ENCODE data around the gene IL10RA. TPM values are rescaled to one million over a fixed set of nuclear protein-coding genes. Genes with fewer than 3 reads are reported as not detected.

IL10RA gene
- total RNA-seq, 2 experiments from 2014 or later = 247 to 260 TPM

DNA sequence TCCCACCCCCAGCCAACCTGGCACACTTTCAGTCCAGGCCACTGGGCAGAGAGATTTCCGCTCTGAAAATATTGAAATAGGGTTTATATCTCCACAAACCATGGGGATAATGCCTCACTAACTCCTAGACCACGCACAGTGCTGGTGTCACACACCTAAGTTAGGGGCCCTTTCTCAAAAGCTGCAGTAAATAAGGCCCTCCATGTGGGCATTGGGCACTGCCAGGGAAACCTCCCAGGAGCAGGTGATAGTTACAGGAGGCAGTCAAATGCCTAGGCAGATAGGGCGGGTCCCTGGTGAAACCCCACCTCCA is 3.1 kb upstream of the IL10RA start:
- Mint-ChIP-seq H3K27me3 (no peaks in the 10 kb centered on the region), H3K4me3 (no peak overlapping the region), H3K36me3 (peaks cover 51% of the 10 kb centered on the region), H3K27ac (no peak overlapping the region), H3K4me1 (peaks cover 66% of the 10 kb centered on the region), H3K9me3 (ENCODE audit: low read depth) (no peaks in the 10 kb centered on the region)
- no peak for ATAC-seq
- CTCF ChIA-PET = interaction anchor here (27.0 to 39.2 kb wide), 2 partner anchors 34 to 73 kb away, joined by 346 to 459 read pairs; no protein-coding TSS in a partner anchor
- peak; percentile 39 for DNase-seq

DNA sequence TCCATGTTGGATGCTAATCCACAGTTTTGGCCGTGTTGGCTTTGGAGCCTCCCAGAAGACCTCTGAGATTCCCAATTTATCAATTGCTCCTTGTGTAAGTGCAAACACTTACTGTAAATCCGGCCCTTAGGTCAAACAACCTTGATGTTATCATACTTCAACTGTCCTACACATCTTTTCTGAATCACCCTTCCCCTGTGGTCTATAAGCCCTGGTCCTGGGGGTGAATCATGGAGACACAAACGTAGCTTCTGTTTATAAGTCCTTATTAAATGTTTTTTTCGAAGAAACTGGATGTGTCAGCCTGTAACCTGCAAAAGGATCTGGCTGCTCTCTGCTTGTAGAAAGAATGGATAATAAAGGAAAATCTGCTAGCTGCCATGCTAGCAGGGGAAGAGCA is 1.7 kb upstream of the IL10RA start:
- Mint-ChIP-seq H3K4me3 (peak overlapping the region; percentile 96), H3K9me3 (ENCODE audit: low read depth) (no peaks in the 10 kb centered on the region)

DNA sequence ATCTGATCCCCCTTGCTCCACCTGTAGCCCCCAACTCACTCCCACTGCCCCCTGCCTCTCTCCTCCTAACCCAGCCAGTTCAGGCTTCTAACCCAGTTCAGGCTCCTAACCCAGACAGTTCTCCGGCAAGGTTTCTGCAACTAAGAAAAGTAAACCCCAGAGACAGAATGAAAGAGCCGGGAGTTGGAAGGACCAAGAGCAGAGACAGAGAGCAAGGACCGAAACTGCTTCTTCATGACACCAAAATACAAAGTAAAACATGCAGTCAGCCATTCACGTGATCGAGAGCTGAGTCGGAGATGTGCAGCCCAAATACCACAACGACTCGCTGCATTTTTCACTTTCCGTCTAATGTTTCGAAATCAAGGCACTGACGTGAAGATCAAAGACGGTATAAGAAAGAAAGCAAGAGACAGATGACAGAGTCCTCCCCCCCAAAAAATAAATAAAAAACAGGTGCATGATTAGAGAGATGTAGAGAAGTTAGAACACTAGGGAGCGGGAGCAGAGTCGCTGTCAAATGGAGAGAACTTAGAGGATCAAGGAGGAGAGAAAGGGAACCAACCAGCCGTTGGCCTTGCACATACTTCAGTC is 884 bp downstream of the IL10RA start:
- peak; percentile 34 for ATAC-seq
- Mint-ChIP-seq H3K27ac (peak overlapping the region; percentile 97), H3K9me3 (ENCODE audit: low read depth) (no peaks in the 10 kb centered on the region), H3K27me3 (no peaks in the 10 kb centered on the region), H3K4me3 (peak overlapping the region; percentile 96), H3K36me3 (peaks cover 76% of the 10 kb centered on the region), H3K4me1 (peaks cover 70% of the 10 kb centered on the region)
- CTCF ChIA-PET = interaction anchor here (0.6 to 39.2 kb wide), 17 partner anchors 8 to 180 kb away, joined by 3 to 459 read pairs (median 4); no protein-coding TSS in a partner anchor
- peak; percentile 84 for DNase-seq

More for the DNA sequence above, 1.7 kb upstream of the IL10RA start:
- ATAC-seq = no peak
- Mint-ChIP-seq H3K36me3 (peaks cover 58% of the 10 kb centered on the region), H3K27ac (peak overlapping the region; percentile 97), H3K27me3 (no peaks in the 10 kb centered on the region), H3K4me1 (peaks cover 70% of the 10 kb centered on the region)
- peak; percentile 41 for DNase-seq
- CTCF ChIA-PET = interaction anchor here (5.1 to 39.2 kb wide), 5 partner anchors 10 to 71 kb away, joined by 32 to 459 read pairs (median 51); no protein-coding TSS in a partner anchor

DNA sequence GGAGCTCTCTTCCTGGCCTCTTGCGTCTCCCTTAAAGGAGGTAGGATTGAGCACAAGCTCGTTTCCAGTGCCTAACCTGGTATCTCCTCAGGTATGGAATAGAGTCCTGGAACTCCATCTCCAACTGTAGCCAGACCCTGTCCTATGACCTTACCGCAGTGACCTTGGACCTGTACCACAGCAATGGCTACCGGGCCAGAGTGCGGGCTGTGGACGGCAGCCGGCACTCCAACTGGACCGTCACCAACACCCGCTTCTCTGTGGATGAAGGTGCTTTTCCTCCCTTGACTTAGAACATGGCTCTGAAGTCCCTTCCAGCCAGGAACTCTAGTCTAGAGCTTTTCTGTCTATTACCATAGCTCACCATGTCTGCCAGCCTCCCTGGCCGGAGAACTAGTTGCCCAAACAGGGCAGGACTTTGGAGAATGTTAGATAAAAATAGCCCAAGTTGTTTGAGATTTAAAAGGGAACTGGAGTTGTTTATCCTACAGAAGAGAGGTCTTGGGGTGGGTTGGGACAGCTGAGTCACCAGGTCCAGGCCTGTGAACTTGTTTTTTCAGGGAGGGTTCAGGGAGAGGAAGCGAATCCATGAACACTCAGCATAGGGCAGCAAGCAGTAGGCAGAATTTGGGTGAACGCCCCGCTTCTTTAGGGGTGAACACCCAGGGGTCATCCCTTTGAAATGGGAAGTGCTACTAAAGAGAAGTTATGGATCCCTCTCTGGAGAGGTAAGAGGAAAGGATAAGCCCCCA is 3.3 kb downstream of the IL10RA start:
- DNase-seq (no peak), ATAC-seq (no peak)
- CTCF ChIA-PET = interaction anchor here (1.1 to 39.2 kb wide), 7 partner anchors 8 to 167 kb away, joined by 4 to 459 read pairs (median 36); no protein-coding TSS in a partner anchor
- Mint-ChIP-seq H3K36me3 (peaks cover 86% of the 10 kb centered on the region), H3K4me3 (peak overlapping the region; percentile 96), H3K27ac (peak overlapping the region; percentile 97), H3K9me3 (ENCODE audit: low read depth) (no peaks in the 10 kb centered on the region), H3K27me3 (no peaks in the 10 kb centered on the region), H3K4me1 (peaks cover 75% of the 10 kb centered on the region)

DNA sequence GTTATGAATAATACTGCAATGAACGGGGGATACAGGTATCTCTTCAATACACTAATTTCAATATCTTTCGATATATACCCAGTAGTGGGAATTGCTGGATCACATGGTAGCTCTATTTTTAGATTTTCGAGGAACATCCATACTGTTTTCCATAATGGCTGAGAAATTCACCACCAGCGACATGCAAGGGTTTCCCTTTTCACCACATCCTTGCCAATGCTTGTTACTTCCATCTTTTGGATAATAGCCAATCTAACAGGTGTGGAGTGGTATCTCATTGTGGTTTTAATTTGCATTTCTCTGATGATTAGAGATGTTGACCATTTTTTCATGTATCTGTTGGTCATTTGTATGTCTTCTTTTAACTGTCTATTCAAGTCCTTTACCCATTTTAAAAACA is 5.9 kb downstream of the IL10RA start:
- Mint-ChIP-seq H3K4me3 (peak overlapping the region; percentile 96), H3K36me3 (peaks cover 97% of the 10 kb centered on the region), H3K4me1 (peaks cover 89% of the 10 kb centered on the region), H3K9me3 (ENCODE audit: low read depth) (no peaks in the 10 kb centered on the region), H3K27ac (peak overlapping the region; percentile 81), H3K27me3 (no peaks in the 10 kb centered on the region)
- DNase-seq = no peak
- no peak for ATAC-seq
- CTCF ChIA-PET = interaction anchor here (27.0 to 39.2 kb wide), 2 partner anchors 43 to 64 kb away, joined by 346 to 459 read pairs; no protein-coding TSS in a partner anchor

DNA sequence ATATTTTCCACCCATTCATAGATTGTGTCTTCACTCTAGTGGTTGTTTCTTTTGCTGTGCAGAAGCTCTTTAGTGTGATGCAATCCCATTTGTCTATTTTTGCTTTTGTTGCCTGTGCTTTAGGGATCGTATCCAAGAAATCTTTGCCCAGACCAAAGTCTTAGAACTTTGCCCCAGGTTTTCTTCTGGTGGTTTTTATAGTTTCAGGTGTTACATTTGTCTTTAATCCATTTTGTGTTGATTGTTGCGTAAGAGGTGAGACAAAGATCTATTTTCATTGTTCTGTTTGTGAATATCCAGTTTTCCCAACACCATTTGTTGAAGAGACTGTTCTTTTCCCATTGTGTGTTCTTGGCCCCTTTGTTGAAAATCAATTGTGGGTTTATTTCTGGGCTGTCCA is 6.4 kb downstream of the IL10RA start:
- DNase-seq (no peak), ATAC-seq (no peak)
- Mint-ChIP-seq H3K27ac (peak overlapping the region; percentile 81), H3K4me1 (peaks cover 90% of the 10 kb centered on the region), H3K9me3 (ENCODE audit: low read depth) (no peaks in the 10 kb centered on the region), H3K27me3 (no peaks in the 10 kb centered on the region), H3K36me3 (peaks cover 97% of the 10 kb centered on the region), H3K4me3 (peak overlapping the region; percentile 96)
- CTCF ChIA-PET = interaction anchor here (27.0 to 39.2 kb wide), 2 partner anchors 44 to 63 kb away, joined by 346 to 459 read pairs; no protein-coding TSS in a partner anchor

DNA sequence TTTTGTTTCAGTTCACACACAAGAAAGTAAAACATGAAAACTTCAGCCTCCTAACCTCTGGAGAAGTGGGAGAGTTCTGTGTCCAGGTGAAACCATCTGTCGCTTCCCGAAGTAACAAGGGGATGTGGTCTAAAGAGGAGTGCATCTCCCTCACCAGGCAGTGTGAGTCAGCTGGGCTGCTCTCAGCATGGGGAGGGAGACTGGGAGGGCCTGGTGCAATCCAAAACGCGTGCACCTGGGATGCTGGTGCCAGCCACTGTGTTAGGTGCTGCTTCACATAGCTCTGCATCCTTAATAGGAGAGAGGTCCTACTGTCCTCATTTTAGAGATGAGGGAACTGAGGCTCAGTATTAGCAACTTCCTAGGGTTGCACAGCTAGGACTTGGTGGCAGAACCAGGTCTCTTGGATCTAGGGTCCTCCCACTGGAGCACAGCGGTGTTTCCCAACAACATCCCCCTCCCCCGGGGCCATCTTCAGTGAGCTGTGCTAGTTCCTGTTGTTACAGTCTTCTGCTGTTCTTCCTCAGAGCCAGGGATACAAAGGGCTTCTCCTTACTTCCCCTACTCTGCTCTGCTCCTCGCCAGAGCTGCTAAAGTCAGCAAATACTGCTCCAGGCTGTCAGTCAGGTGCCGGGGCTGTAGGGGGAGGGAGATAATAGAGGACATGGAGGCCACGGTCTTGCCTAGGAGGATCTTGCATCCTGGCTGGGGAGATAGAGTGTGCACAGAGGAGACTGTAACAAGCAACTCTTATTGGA is 8.0 kb downstream of the IL10RA start:
- Mint-ChIP-seq H3K4me1 (peaks cover 94% of the 10 kb centered on the region), H3K27me3 (no peaks in the 10 kb centered on the region), H3K36me3 (peaks cover 96% of the 10 kb centered on the region), H3K9me3 (ENCODE audit: low read depth) (no peaks in the 10 kb centered on the region), H3K4me3 (peak overlapping the region; percentile 16), H3K27ac (peak overlapping the region; percentile 81)
- CTCF ChIA-PET = interaction anchor here (0.8 to 39.2 kb wide), 6 partner anchors 8 to 177 kb away, joined by 3 to 459 read pairs (median 4); partner anchors contain the start of gene IL10RA
- ATAC-seq (no peak), DNase-seq (no peak)

DNA sequence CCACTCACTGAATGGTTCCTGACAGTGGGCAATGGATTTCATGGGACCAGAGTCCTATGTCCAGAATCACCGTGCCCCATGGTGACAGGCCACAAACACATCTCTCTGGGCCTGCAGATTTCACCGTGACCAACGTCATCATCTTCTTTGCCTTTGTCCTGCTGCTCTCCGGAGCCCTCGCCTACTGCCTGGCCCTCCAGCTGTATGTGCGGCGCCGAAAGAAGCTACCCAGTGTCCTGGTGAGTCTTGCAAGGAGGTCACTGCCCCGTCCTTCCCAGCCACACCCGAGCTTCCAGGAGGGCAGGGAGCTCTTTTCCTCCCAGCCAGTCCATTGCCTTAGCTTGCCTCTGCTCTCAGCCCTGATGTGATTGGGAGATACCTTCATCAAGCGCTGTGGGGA is 9.3 kb downstream of the IL10RA start:
- Mint-ChIP-seq H3K9me3 (ENCODE audit: low read depth) (no peaks in the 10 kb centered on the region), H3K27me3 (no peaks in the 10 kb centered on the region), H3K4me3 (no peak overlapping the region), H3K36me3 (peaks cover 96% of the 10 kb centered on the region), H3K4me1 (peaks cover 94% of the 10 kb centered on the region), H3K27ac (peak overlapping the region; percentile 65)
- DNase-seq (no peak), ATAC-seq (no peak)
- CTCF ChIA-PET = interaction anchor here (4.4 to 39.2 kb wide), 3 partner anchors 8 to 60 kb away, joined by 36 to 459 read pairs (median 346); partner anchors contain the start of gene IL10RA

DNA sequence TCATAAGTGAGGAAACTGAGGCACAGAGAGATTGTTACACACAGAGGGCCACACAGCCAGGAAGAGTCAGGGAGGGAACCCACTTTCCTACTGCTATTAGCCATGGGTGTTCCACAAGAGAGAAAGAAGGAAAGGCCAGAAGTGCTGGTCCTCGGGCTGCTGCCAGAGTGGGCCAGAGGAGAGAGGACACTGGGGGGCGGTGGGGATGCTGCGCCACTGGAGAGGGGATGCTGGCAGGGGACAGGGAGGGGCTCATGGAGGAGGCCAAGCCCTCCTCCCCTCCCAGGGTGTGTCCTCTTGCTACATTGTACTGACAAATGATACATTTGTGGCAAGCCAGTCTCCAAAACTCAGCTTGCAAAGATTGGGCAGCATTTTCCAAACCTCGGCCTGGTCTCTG is 9.9 kb downstream of the IL10RA start:
- peaks cover 92% of the 10 kb centered on the region for H3K36me3 Mint-ChIP-seq
- no peak overlapping the region for H3K4me3 Mint-ChIP-seq
- peaks cover 97% of the 10 kb centered on the region for H3K4me1 Mint-ChIP-seq
- ATAC-seq (no peak), DNase-seq (no peak)
- no peaks in the 10 kb centered on the region for H3K27me3 Mint-ChIP-seq
- CTCF ChIA-PET = interaction anchor here (1.4 to 39.2 kb wide), 6 partner anchors 9 to 60 kb away, joined by 3 to 459 read pairs (median 22); partner anchors contain the start of gene IL10RA
- H3K27ac Mint-ChIP-seq = peak overlapping the region; percentile 65
- H3K9me3 Mint-ChIP-seq (ENCODE audit: low read depth) = no peaks in the 10 kb centered on the region

DNA sequence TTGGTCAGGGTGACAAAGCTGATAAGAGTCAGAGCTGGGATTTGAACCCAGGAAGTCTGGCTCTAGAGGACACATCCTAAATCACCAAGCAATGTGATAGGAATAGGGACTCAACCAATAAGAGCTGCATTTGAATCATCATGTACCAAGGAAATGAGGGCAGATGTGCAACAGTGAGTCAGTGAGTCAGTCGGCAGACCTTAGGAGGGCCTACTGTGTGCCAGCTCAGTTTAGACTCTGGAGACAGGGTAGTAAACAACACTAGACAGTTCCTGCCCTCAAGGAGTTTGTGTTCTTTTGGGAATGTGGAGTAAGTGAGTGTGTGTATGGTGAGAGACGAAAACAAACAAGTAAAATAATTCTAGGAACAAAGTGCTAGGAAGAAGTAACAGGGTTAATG is 11.2 kb downstream of the IL10RA start:
- CTCF ChIA-PET = interaction anchor here (0.5 to 39.2 kb wide), 8 partner anchors 10 to 182 kb away, joined by 3 to 459 read pairs (median 6); partner anchors contain the start of gene IL10RA

DNA sequence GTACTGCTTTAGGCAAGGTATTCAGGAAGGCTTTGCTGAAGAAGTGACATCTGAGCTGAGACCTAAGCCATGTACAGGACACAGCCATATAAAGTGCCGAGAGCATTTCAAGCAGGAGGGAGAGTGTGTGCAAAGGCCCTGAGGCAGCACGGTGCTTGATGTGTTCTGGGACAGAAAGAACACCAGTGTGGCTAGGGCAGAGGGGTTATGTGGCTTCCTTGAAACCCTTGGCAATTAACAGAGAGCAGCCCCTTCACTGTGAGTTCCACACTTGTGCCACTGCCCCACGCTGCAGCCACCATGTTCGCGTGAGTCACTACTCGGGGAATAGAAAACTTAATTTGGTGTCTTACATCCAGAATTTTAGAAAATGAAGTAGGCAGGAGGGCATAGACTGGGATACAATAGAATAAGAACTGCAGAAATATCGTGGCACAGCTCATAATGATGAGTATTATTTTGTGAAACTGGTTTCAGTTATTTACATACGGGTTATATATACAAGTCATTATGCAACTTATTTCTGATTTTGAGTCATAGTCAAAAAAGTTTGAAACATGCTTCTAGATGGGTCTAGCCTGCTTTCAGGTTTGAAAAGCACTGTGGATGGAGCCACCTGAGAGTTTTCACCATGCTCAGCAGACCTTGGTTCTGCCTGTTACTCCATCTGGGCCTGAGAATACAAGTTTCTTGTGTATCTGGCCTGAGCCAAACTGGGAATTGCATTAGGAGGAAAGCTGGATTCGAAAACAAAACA is 11.8 kb downstream of the IL10RA start:
- Mint-ChIP-seq H3K27me3 (no peaks in the 10 kb centered on the region), H3K36me3 (peaks cover 81% of the 10 kb centered on the region), H3K4me1 (peaks cover 99% of the 10 kb centered on the region), H3K27ac (peak overlapping the region; percentile 98), H3K9me3 (ENCODE audit: low read depth) (no peaks in the 10 kb centered on the region), H3K4me3 (peak overlapping the region; percentile 0)
- ATAC-seq (no peak), DNase-seq (peak; percentile 63)
- CTCF ChIA-PET = interaction anchor here (1.0 to 39.2 kb wide), 6 partner anchors 10 to 190 kb away, joined by 3 to 459 read pairs (median 22); partner anchors contain the start of gene IL10RA

More for the DNA sequence above, 11.2 kb downstream of the IL10RA start:
- ATAC-seq (no peak), DNase-seq (peak; percentile 48)
- Mint-ChIP-seq H3K9me3 (ENCODE audit: low read depth) (no peaks in the 10 kb centered on the region), H3K4me1 (peaks cover 99% of the 10 kb centered on the region), H3K4me3 (peak overlapping the region; percentile 0), H3K27me3 (no peaks in the 10 kb centered on the region), H3K36me3 (peaks cover 87% of the 10 kb centered on the region), H3K27ac (peak overlapping the region; percentile 98)

DNA sequence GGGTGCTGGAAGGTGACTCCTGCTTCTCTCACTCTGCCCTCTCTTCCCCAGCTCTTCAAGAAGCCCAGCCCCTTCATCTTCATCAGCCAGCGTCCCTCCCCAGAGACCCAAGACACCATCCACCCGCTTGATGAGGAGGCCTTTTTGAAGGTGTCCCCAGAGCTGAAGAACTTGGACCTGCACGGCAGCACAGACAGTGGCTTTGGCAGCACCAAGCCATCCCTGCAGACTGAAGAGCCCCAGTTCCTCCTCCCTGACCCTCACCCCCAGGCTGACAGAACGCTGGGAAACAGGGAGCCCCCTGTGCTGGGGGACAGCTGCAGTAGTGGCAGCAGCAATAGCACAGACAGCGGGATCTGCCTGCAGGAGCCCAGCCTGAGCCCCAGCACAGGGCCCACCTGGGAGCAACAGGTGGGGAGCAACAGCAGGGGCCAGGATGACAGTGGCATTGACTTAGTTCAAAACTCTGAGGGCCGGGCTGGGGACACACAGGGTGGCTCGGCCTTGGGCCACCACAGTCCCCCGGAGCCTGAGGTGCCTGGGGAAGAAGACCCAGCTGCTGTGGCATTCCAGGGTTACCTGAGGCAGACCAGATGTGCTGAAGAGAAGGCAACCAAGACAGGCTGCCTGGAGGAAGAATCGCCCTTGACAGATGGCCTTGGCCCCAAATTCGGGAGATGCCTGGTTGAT is 12.6 kb downstream of the IL10RA start:
- no peak overlapping the region for H3K4me3 Mint-ChIP-seq

More for the DNA sequence above, 12.6 kb downstream of the IL10RA start:
- no peak for DNase-seq
- H3K27ac Mint-ChIP-seq = peak overlapping the region; percentile 98
- no peaks in the 10 kb centered on the region for H3K27me3 Mint-ChIP-seq
- peaks cover 78% of the 10 kb centered on the region for H3K36me3 Mint-ChIP-seq
- CTCF ChIA-PET = interaction anchor here (1.1 to 39.2 kb wide), 5 partner anchors 11 to 191 kb away, joined by 3 to 459 read pairs (median 36); partner anchors contain the start of gene IL10RA
- peaks cover 99% of the 10 kb centered on the region for H3K4me1 Mint-ChIP-seq
- H3K9me3 Mint-ChIP-seq (ENCODE audit: low read depth) = peaks cover 3% of the 10 kb centered on the region
- no peak for ATAC-seq
